Peyer's patch (tissue), 4 donors: ENCODE data around the gene NTSR2.

ENCODE experiments used
- CTCF ChIP-seq, 6 experiments: fragments of 450-650 bp in 4 of 6; fragments of 200-600 bp in 2 of 6; sonication (generic) in 1 of 6; IDR thresholded peaks; one replicate each; pipeline ENCODE4 v1.5.1; 2017 to 2019; ENCODE audit warnings: antibody characterized with exemption in 6 of 6, mild to moderate bottlenecking in 3 of 6, moderate library complexity in 1 of 6
- POLR2A ChIP-seq, 2 donors: fragments of 450-650 bp; IDR thresholded peaks; one replicate each; pipeline ENCODE4 v1.5.1; 2017; ENCODE audit warnings: antibody characterized with exemption in 2 of 2, mild to moderate bottlenecking in 2 of 2, moderate library complexity in 2 of 2

- TF ChIP-seq CTCF (IDR thresholded peaks at IDR 0.05) (no peak), POLR2A (IDR thresholded peaks at IDR 0.05) (no peak)
Measured at GRCh38 chr2:11631462-11631861, 38.5 kb downstream of the NTSR2 start.
